NCI-H2081 (cell line): ENCODE data around the gene MYO3A.
"Not testable (repeated sequence)": the region's sequence is repeated elsewhere in the genome, so short reads cannot be mapped to it uniquely, and the experiment has no call there.

Source experiments
- DNase-seq, 2 experiments: peaks; one replicate each; lab custom pipeline; 2025; lab: John Stamatoyannopoulos, UW

MYO3A gene

GRCh38 chr10:25974897-25975459 lies 40.9 kb downstream of the MYO3A start:
- DNase-seq = no peak

DNA sequence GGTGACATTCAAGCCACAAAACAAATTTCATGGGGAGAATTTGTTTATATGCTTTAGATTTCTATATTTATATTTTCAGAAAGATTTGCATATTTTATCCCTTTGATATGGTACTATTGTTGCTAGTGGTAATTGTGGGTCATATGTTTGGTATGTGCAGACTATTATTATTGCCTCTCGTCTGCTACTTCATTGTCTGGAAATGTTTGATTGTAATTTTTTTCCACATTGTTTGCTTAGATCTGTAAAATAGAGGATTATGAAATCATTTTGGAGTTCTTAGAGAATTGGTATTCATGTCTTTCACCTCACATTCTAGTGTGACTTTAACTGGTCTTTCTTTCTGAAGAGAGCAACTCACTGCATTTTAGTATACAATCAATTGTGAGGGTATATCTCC lies 44.7 kb downstream of the MYO3A start:
- DNase-seq = no peak

DNA sequence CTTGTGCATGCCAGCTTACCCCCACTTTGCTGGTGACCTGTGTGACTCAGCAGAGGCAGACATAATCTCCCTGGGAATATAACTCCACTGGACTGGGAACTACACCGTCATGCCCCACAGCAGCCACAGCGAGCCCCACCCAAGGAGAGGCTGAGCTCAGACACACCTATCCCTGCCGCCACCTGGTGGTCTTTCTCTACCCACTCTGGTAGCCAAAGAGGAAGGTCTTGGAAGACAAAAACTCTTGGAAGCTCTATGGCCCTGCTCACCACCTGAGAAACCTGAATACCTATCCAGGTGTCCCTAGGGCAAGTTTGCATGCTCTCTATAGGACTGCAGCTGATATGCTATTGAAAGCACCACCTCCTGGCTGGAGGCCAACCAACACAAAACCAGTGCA lies 48.1 kb downstream of the MYO3A start:
- DNase-seq = no peak

GRCh38 chr10:25988583-25988982 lies 54.6 kb downstream of the MYO3A start:
- no peak for DNase-seq

DNA sequence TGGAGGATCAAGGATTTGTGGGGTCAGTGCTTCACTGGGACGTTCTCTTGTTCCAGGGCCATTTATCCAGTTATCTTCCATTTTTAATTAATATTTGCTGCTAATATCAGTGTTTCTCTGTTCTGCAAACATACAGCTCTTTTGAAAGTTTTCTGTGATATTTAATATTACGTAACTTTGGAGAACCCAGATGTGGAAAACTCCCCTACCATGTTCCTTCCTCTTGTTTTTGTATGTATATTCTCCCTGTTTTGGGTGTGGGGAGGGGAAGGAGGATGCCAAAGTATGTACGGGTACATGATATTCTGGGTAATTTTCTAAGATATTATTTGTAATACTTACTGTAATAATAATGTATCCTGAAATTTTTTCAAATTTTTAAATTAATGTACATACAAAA lies 55.9 kb downstream of the MYO3A start:
- DNase-seq = no peak

- DNase-seq = no peak
Observed at GRCh38 chr10:25999295-25999981, 65.4 kb downstream of the MYO3A start.

DNA sequence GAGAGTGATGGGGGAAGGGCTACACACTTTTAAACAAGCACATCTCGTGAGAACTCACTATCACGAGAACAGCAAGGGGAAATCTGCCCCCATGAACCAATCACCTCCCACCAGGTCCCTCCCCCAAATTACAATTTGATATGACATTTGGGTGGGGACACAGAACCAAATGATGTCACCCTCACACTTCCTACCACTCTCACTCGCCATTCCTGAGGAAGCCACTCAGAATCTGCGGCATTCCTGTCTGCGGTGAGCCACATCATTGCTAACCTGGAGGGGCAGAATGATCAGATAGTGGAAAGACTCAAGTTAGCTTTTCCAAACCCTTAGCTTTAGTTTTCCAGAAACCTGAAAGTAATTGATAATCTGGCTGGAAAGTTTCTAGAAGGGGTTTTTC lies 66.9 kb downstream of the MYO3A start:
- DNase-seq = no peak

- not testable (repeated sequence) for DNase-seq
Observed at GRCh38 chr10:26002466-26002865, 68.4 kb downstream of the MYO3A start.

GRCh38 chr10:26015092-26015491 lies 81.1 kb downstream of the MYO3A start:
- no peak for DNase-seq

GRCh38 chr10:26022831-26023230 lies 88.8 kb downstream of the MYO3A start:
- no peak for DNase-seq

DNA sequence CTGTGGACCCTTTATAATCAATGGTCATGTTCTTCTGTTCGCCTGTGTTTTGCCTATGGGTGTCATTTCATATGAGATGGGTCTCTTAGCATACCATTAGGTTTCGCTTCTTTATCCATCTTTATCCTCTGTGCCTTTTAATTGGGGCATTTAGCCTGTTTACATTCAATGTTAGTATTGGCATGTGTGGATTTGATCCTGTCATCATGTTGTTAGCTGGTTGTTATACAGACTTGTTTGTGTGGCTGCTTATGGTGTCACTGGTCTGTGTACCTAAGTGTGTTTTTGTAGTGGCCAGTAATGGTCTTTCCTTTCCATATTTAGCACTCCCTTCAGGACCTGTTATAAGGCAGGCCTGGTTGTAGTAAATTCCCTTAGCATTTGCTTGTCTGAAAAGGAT lies 90.3 kb downstream of the MYO3A start:
- DNase-seq = peak in 1 of 2 experiments; percentile 19

- peak in 1 of 2 experiments; percentile 8 for DNase-seq
Observed at GRCh38 chr10:26025523-26025922, 91.5 kb downstream of the MYO3A start.

GRCh38 chr10:26029858-26030257 lies 95.8 kb downstream of the MYO3A start:
- no peak for DNase-seq

DNA sequence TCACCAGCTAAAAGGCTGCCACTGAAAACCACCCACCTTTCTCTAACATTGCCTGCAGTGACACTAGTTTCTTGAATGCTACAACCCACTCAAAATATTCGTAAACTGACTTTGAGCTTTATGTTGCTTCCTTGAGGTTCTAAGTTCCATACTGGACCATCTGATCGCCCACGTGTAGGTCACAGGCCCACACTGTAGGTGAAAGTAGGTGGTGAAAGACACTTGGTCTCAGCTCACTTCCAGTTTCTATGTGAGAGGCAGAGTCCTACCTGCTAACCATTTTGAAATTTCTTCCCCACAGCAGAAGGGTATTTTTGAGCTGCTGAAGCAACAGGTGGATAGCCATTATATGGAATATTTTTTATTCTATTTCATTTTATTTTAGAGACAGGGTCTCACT lies 97.3 kb downstream of the MYO3A start:
- no peak for DNase-seq

GRCh38 chr10:26043469-26043868 lies 109.4 kb downstream of the MYO3A start:
- DNase-seq = no peak

GRCh38 chr10:26044141-26044749 lies 110.2 kb downstream of the MYO3A start:
- DNase-seq = peak in 1 of 2 experiments; percentile 13

GRCh38 chr10:26046073-26046700 lies 112.2 kb downstream of the MYO3A start:
- DNase-seq = peak in 1 of 2 experiments; percentile 14

DNA sequence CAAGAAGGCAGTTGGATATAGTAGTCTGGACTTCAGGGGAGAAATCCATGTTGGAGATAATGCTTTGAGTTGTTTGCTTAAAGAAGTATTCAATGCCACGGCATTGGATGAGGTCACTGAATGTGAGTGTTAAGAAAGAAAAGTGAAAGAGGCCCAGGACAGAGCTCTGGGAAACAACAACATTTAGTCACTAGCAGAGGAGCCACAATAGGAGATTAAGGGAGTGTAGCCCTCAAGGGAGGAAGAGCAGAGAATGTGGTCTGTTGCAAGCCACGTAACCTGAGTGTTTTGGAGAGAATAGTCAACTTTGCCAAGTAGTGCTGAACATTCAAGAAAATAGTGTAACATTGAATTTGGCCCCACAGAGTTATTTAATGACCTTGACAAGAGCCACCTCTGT lies 114.7 kb downstream of the MYO3A start:
- no peak for DNase-seq

GRCh38 chr10:26052326-26052725 lies 118.3 kb downstream of the MYO3A start:
- DNase-seq = no peak

GRCh38 chr10:26057466-26057865 lies 123.4 kb downstream of the MYO3A start:
- DNase-seq = no peak

DNA sequence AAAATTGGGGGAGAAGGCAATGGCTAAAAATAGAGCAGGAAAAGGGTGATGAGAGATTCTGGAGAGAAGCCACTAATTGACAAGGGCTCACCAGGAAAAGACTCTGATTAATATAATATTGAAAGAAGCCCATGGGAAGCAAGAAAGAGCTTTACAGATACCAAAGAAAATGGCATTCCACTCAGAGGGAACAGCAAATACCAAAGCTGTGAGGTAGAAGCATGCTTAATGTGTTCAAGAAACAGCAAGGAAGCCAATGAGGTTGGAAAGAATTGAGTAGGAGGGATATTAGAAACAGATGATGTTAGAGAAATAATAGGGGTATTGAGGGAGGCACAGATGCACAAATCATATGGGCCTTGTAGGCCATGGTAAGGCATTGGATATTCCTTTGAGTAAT lies 130.1 kb downstream of the MYO3A start:
- no peak for DNase-seq

DNA sequence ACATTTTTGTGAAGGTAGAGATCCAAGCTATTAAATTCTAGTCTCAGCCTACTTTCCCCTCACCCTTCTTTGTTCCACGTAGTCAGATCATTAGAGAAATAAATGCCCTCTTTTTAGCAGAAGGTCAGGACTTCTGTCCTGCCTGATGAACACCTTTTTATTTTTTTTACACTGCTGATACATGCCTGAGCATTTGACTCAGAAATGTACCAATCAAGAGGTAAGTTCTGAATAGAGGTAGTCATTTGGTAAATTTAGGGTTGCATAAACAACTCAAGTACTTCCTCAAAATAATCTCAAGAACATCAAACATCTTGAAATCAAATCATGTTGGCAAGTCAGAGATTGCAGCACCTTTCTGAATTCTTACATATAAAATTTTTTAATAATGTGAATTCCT lies 133.7 kb downstream of the MYO3A start:
- DNase-seq = no peak

GRCh38 chr10:26080971-26081370 lies 146.9 kb downstream of the MYO3A start:
- DNase-seq = not testable (repeated sequence)
